Liver (tissue), 3 donors: Measurements from ENCODE around the gene GZMM.

Experiments used
- CTCF ChIP-seq: fragments of 150-350 bp; IDR thresholded peaks from 2 replicates; pipeline ENCODE4 v1.5.1; 2017; ENCODE audit warnings: improper control_type of control experiment, low read depth, low read length; ENCODE audit not compliant: missing input control
- GABPA ChIP-seq, 2 donors: IDR thresholded peaks in 1 of 2; conservative IDR thresholded peaks in 1 of 2; 2 replicates each; pipeline ENCODE4 v1.6.1; 2016; ENCODE audit warnings: antibody characterized with exemption in 2 of 2, mild to moderate bottlenecking in 1 of 2, moderate library complexity in 1 of 2
- MAX ChIP-seq: IDR thresholded peaks from 2 replicates; pipeline ENCODE4 v1.6.1; 2016; ENCODE audit warnings: antibody characterized with exemption
- RAD21 ChIP-seq, 2 donors: IDR thresholded peaks; 2 replicates each; pipeline ENCODE4 v1.6.1; 2016; ENCODE audit warnings: antibody characterized with exemption in 2 of 2, mild to moderate bottlenecking in 2 of 2
- RXRA ChIP-seq, 2 donors: IDR thresholded peaks; 2 replicates each; pipeline ENCODE4 v1.6.1; 2017 to 2018; ENCODE audit warnings: antibody characterized with exemption in 2 of 2, mild to moderate bottlenecking in 1 of 2
- SP1 ChIP-seq: IDR thresholded peaks from 2 replicates; pipeline ENCODE4 v1.6.1; 2018; ENCODE audit warnings: antibody characterized with exemption, mild to moderate bottlenecking
- TAF1 ChIP-seq: conservative IDR thresholded peaks from 2 replicates; pipeline ENCODE4 v1.6.1; 2016; ENCODE audit warnings: antibody characterized with exemption, mild to moderate bottlenecking
- YY1 ChIP-seq: IDR thresholded peaks from 2 replicates; pipeline ENCODE4 v1.6.1; 2016; ENCODE audit warnings: antibody characterized with exemption, mild to moderate bottlenecking
- donor health status: healthy.
- donor health status: healthy.

- TF ChIP-seq RXRA (IDR thresholded peaks at IDR 0.05) (peak; percentile 64 to 70), MAX (no peak), CTCF (no peak), SP1 (peak; percentile 83), TAF1 (no peak), YY1 (peak; percentile 100), GABPA (IDR thresholded peaks at IDR 0.05 in 1 of 2, conservative IDR thresholded peaks at IDR 0.05 in 1 of 2) (peak; percentile 77 to 92), RAD21 (IDR thresholded peaks at IDR 0.05) (no peak)
Observed at GRCh38 chr19:507286-508203, 36.3 kb upstream of the GZMM start, which contains the start of gene TPGS1.
